Gastrocnemius medialis (tissue), 4 donors: Measurements from ENCODE around the gene VSIG1. TPM values are rescaled to one million over a fixed set of nuclear protein-coding genes. Genes with fewer than 3 reads are reported as not detected.

Experiments
- ATAC-seq, 2 donors: fragments of 150-250 bp; one replicate each; pipeline ENCODE4 v1.9.1; 2016
- DNase-seq, 2 donors: peaks; one replicate each; pipeline ENCODE4 v3.0.0-alpha.2; 2019
- H3K27ac ChIP-seq, 4 donors: fragments of 200-600 bp; sonication (generic); 1 replicate in 1 of 4; 2 replicates in 3 of 4; pipeline ENCODE4 v1.5.1; 2016 to 2018; ENCODE audit warnings: mild to moderate bottlenecking in 2 of 4, moderate library complexity in 1 of 4
- H3K27me3 ChIP-seq, 3 donors: fragments of 200-600 bp; sonication (generic) in 2 of 3; 1 replicate in 1 of 3; 2 replicates in 2 of 3; pipeline versions ENCODE4 v1.5.1 to v1.6.0; 2016 to 2019; ENCODE audit warnings: mild to moderate bottlenecking in 1 of 3, moderate library complexity in 1 of 3
- H3K36me3 ChIP-seq, 2 donors: fragments of 200-600 bp; sonication (generic) in 1 of 2; one replicate each; pipeline ENCODE4 v1.5.1; 2017 to 2018
- H3K4me1 ChIP-seq, 2 donors: fragments of 200-600 bp; sonication (generic) in 1 of 2; one replicate each; pipeline ENCODE4 v1.5.1; 2016 to 2017; ENCODE audit warnings: mild to moderate bottlenecking in 2 of 2
- H3K4me3 ChIP-seq, 4 donors: fragments of 200-600 bp; sonication (generic) in 3 of 4; 1 replicate in 1 of 4; 2 replicates in 3 of 4; pipeline ENCODE4 v1.5.1; 2016 to 2019; ENCODE audit warnings: mild to moderate bottlenecking in 2 of 4
- H3K9me3 ChIP-seq, 3 donors: fragments of 200-600 bp; sonication (generic) in 2 of 3; 1 replicate in 1 of 3; 2 replicates in 2 of 3; pipeline ENCODE4 v1.5.1; 2016 to 2019
- CTCF ChIP-seq, 5 experiments: fragments of 450-650 bp in 3 of 5; fragments of 200-600 bp in 2 of 5; sonication (generic) in 2 of 5; IDR thresholded peaks in 4 of 5; conservative IDR thresholded peaks in 1 of 5; 1 replicate in 4 of 5; 2 replicates in 1 of 5; pipeline ENCODE4 v1.5.1; 2016 to 2019; ENCODE audit warnings: antibody characterized with exemption in 5 of 5, mild to moderate bottlenecking in 3 of 5, moderate library complexity in 3 of 5
- POLR2A ChIP-seq, 2 donors: fragments of 450-650 bp; IDR thresholded peaks; one replicate each; pipeline ENCODE4 v1.6.1; 2017; ENCODE audit warnings: antibody characterized with exemption in 2 of 2, mild to moderate bottlenecking in 2 of 2, moderate library complexity in 2 of 2
- in situ Hi-C, 4 donors: fragments of 200-750 bp; cut with MboI; loops; one replicate each; pipeline versions ENCODE4 v1.15.0 to v1.8.0; 2017; ENCODE audit warnings: low sequenced_read_pairs in 4 of 4
- intact Hi-C: fragments of 100-400 bp; cut with DNase I; formaldehyde crosslinking; loops from one replicate; pipeline ENCODE4 v1.15.1; 2023; ENCODE audit warnings: low total_unique reads
- total RNA-seq, 4 donors: library from RNA; depleted of rRNA; stranded (reverse); fragments of >200 nt; gene quantifications; one replicate each; pipeline versions ENCODE4 v1.1.0 to v1.2.3, GENCODE V29; 2016

The VSIG1 gene
- total RNA-seq, 4 donors from 2014 or later: not detected

GRCh38 chrX:108032944-108033343 is 11.9 kb upstream of the VSIG1 start:
- in situ Hi-C loops (no loop called here), intact Hi-C loops (no loop called here)
- TF ChIP-seq POLR2A (IDR thresholded peaks at IDR 0.05) (no peak), CTCF (IDR thresholded peaks at IDR 0.05 in 4 of 5, conservative IDR thresholded peaks at IDR 0.05 in 1 of 5) (no peak)
- H3K27me3 ChIP-seq: no peaks in the 10 kb centered on the region
- H3K27ac ChIP-seq: no peak overlapping the region
- no peak for DNase-seq
- no peak for ATAC-seq
- no peaks in the 10 kb centered on the region for H3K4me1 ChIP-seq
- no peak overlapping the region for H3K4me3 ChIP-seq
- no peaks in the 10 kb centered on the region for H3K36me3 ChIP-seq
- H3K9me3 ChIP-seq: no peaks in the 10 kb centered on the region

GRCh38 chrX:108033890-108034289 is 11.0 kb upstream of the VSIG1 start:
- in situ Hi-C loops (no loop called here), intact Hi-C loops (no loop called here)
- no peak overlapping the region for H3K4me3 ChIP-seq
- H3K4me1 ChIP-seq: no peaks in the 10 kb centered on the region
- TF ChIP-seq CTCF (IDR thresholded peaks at IDR 0.05 in 4 of 5, conservative IDR thresholded peaks at IDR 0.05 in 1 of 5): no peak
- TF ChIP-seq POLR2A (IDR thresholded peaks at IDR 0.05): no peak
- H3K27ac ChIP-seq: no peak overlapping the region
- H3K36me3 ChIP-seq: no peaks in the 10 kb centered on the region
- no peaks in the 10 kb centered on the region for H3K27me3 ChIP-seq
- DNase-seq: no peak
- ATAC-seq: no peak
- no peaks in the 10 kb centered on the region for H3K9me3 ChIP-seq

- H3K27ac ChIP-seq: no peak overlapping the region
- H3K4me1 ChIP-seq: no peaks in the 10 kb centered on the region
- H3K36me3 ChIP-seq: no peaks in the 10 kb centered on the region
- H3K9me3 ChIP-seq: no peaks in the 10 kb centered on the region
- DNase-seq: no peak
- no peaks in the 10 kb centered on the region for H3K27me3 ChIP-seq
- in situ Hi-C loops: no loop called here
- intact Hi-C loops: no loop called here
- ATAC-seq: no peak
- no peak overlapping the region for H3K4me3 ChIP-seq
- no peak for TF ChIP-seq CTCF (IDR thresholded peaks at IDR 0.05 in 4 of 5, conservative IDR thresholded peaks at IDR 0.05 in 1 of 5)
- TF ChIP-seq POLR2A (IDR thresholded peaks at IDR 0.05): no peak
These were observed 10.1 kb upstream of the VSIG1 start for GRCh38 chrX:108034725-108035124.

- Histone ChIP-seq H3K4me1 (no peaks in the 10 kb centered on the region), H3K27me3 (no peaks in the 10 kb centered on the region), H3K27ac (no peak overlapping the region), H3K4me3 (no peak overlapping the region), H3K9me3 (no peaks in the 10 kb centered on the region), H3K36me3 (no peaks in the 10 kb centered on the region)
- intact Hi-C loops (no loop called here), in situ Hi-C loops (no loop called here)
- no peak for TF ChIP-seq POLR2A (IDR thresholded peaks at IDR 0.05)
- no peak for TF ChIP-seq CTCF (IDR thresholded peaks at IDR 0.05 in 4 of 5, conservative IDR thresholded peaks at IDR 0.05 in 1 of 5)
- DNase-seq (no peak), ATAC-seq (no peak)
These were observed 8.4 kb upstream of the VSIG1 start for GRCh38 chrX:108036298-108036973.

GRCh38 chrX:108049649-108050048 is 4.8 kb downstream of the VSIG1 start:
- DNase-seq: no peak

More at GRCh38 chrX:108049649-108050048, 4.8 kb downstream of the VSIG1 start:
- H3K27ac ChIP-seq: no peak overlapping the region
- in situ Hi-C loops (no loop called here), intact Hi-C loops (no loop called here)
- peaks cover 0 to 5% (median 0%) of the 10 kb centered on the region in 3 donors for H3K27me3 ChIP-seq
- no peaks in the 10 kb centered on the region for H3K9me3 ChIP-seq
- no peaks in the 10 kb centered on the region for H3K4me1 ChIP-seq
- TF ChIP-seq POLR2A (IDR thresholded peaks at IDR 0.05) (no peak), CTCF (IDR thresholded peaks at IDR 0.05 in 4 of 5, conservative IDR thresholded peaks at IDR 0.05 in 1 of 5) (no peak)
- no peaks in the 10 kb centered on the region for H3K36me3 ChIP-seq
- no peak overlapping the region for H3K4me3 ChIP-seq
- no peak for ATAC-seq
